Measurements from ENCODE around the gene MS4A4E. TPM values are rescaled to one million over a fixed set of nuclear protein-coding genes. Genes with fewer than 3 reads are reported as not detected.
"Not testable (repeated sequence)": the region's sequence is repeated elsewhere in the genome, so short reads cannot be mapped to it uniquely, and the experiment has no call there.

The MS4A4E gene
- total and polyA plus RNA-seq, 2 donors: 0.24 to 1.9 TPM

DNA sequence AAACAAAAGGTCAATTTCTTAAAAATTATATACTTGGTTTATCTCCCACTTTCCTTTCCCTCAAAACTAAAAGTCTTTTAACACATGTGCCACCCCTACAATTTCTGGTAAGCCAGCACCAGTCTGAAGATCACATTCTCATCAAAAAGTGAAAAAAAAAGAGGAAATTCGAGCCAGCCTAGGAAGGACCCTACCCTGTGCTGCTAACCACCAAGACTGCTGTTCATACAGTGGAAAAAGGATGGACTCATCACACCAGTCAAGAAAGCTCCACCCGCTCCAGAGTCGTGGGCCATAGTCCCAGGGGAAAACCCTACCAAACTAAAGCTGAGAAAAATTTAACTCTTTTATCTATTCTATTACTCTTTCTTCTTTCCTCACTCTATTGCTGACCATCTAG is 54.5 kb downstream of the MS4A4E start:
- H3K4me1 ChIP-seq (ENCODE audit: control insufficient read depth in 2 of 2, insufficient read depth in 2 of 2, low read length in 2 of 2); H3K27me3 ChIP-seq (ENCODE audit: control insufficient read depth in 2 of 2, insufficient read depth in 1 of 2, low read length in 1 of 2); H3K4me3 ChIP-seq (ENCODE audit: low read length in 2 of 2); DNase-seq (ENCODE audit: low read depth in 6 of 9, low spot score in 9 of 9); H3K36me3 ChIP-seq (ENCODE audit: control insufficient read depth in 2 of 2, insufficient read depth in 2 of 2, low read length in 1 of 2); H3K27ac ChIP-seq (ENCODE audit: low read depth in 1 of 2, low read length in 1 of 2); H3K9me3 ChIP-seq (ENCODE audit: control insufficient read depth in 2 of 2, insufficient read depth in 1 of 2, low read length in 1 of 2): not testable (repeated sequence)
- WGBS: 25% methylated on average over 3 of the region's 3 CpGs

DNA sequence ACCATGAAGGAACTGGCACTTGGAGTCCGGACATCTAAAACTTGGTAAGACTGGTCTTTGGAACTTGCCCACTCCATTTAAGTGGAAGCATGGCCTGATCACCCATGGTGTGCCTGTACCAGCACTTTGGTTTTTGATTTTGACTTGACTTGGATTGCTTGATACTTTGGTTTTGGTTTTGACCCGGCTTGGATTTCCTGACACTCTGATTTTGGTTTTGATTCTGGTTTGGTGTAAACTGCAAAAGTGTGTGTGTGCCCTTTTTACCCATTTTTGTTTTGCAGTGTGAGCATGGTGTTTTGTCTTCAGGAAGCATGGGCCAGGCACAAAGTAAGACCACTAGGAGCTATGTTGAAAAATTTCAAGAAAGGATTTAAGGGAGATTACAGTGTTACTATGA is 56.8 kb downstream of the MS4A4E start:
- peak overlapping the region in 1 of 2 donors; percentile 18 for H3K27ac ChIP-seq (ENCODE audit: low read depth in 1 of 2, low read length in 1 of 2)
- not testable (repeated sequence) for H3K36me3 ChIP-seq (ENCODE audit: control insufficient read depth in 2 of 2, insufficient read depth in 2 of 2, low read length in 1 of 2); H3K27me3 ChIP-seq (ENCODE audit: control insufficient read depth in 2 of 2, insufficient read depth in 1 of 2, low read length in 1 of 2); H3K9me3 ChIP-seq (ENCODE audit: control insufficient read depth in 2 of 2, insufficient read depth in 1 of 2, low read length in 1 of 2); H3K4me1 ChIP-seq (ENCODE audit: control insufficient read depth in 2 of 2, insufficient read depth in 2 of 2, low read length in 2 of 2); H3K4me3 ChIP-seq (ENCODE audit: low read length in 2 of 2); DNase-seq (ENCODE audit: low read depth in 6 of 9, low spot score in 9 of 9)
- 86% methylated on average over 2 of the region's 2 CpGs for WGBS

DNA sequence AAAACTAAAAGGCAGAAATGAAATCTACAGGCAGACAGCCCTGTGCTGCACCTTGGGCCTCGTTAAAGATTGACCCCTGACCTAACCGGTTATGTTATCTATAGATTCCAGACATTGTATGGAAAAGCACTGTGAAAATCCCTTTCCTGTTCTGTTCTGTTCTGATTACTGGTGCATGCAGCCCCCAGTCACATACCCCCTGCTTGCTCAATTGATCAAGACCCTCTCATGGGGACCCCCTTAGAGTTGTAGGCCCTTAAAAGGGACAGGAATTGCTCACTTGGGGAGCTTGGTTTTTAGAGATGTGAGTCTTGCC is 57.5 kb downstream of the MS4A4E start:
- DNase-seq (ENCODE audit: low read depth in 6 of 9, low spot score in 9 of 9); H3K27ac ChIP-seq (ENCODE audit: low read depth in 1 of 2, low read length in 1 of 2); H3K4me1 ChIP-seq (ENCODE audit: control insufficient read depth in 2 of 2, insufficient read depth in 2 of 2, low read length in 2 of 2); H3K27me3 ChIP-seq (ENCODE audit: control insufficient read depth in 2 of 2, insufficient read depth in 1 of 2, low read length in 1 of 2); H3K9me3 ChIP-seq (ENCODE audit: control insufficient read depth in 2 of 2, insufficient read depth in 1 of 2, low read length in 1 of 2); H3K4me3 ChIP-seq (ENCODE audit: low read length in 2 of 2); H3K36me3 ChIP-seq (ENCODE audit: control insufficient read depth in 2 of 2, insufficient read depth in 2 of 2, low read length in 1 of 2): not testable (repeated sequence)
- 71% methylated on average over 2 of the region's 2 CpGs for WGBS

DNA sequence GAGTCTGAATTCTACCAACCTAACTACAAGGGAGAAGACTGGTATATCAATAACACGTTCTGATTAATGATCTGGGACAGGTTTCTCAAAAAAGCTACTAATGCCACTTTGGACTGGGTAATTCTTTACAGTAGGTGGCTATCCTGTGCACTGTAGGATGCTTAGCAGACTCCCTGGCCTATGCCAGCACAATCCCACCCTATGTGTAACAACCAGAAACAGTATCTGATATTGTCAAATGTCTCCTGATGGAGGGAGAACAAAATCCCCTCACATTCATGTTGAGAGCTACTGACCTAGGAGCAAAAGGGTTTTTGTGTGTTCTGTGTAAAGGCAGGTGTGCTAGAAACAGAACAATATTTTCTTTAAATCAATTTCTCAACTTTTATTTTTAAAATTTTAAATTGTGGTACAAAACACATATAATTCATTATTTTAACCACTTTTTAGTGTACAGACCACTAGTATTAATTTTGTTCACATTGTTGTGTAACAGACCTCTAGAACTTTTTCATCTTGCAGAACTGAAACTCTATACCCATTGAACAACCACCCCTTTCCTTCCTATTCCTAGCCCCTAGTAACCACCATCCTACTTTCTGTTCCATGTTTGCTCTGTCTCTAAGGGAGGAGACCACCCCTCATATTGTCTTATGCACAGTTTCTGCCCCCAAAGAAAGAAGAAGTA is 58.0 kb downstream of the MS4A4E start:
- Histone ChIP-seq H3K36me3 (ENCODE audit: control insufficient read depth in 2 of 2, insufficient read depth in 2 of 2, low read length in 1 of 2) (no peaks in the 10 kb centered on the region), H3K27me3 (ENCODE audit: control insufficient read depth in 2 of 2, insufficient read depth in 1 of 2, low read length in 1 of 2) (no peaks in the 10 kb centered on the region), H3K4me1 (ENCODE audit: control insufficient read depth in 2 of 2, insufficient read depth in 2 of 2, low read length in 2 of 2) (no peaks in the 10 kb centered on the region), H3K4me3 (ENCODE audit: low read length in 2 of 2) (no peak overlapping the region), H3K27ac (ENCODE audit: low read depth in 1 of 2, low read length in 1 of 2) (no peak overlapping the region), H3K9me3 (ENCODE audit: control insufficient read depth in 2 of 2, insufficient read depth in 1 of 2, low read length in 1 of 2) (no peaks in the 10 kb centered on the region)
- WGBS: 85% methylated on average over 1 of the region's 1 CpG
- DNase-seq (ENCODE audit: low read depth in 6 of 9, low spot score in 9 of 9): peak in 1 of 9 donors; percentile 12

DNA sequence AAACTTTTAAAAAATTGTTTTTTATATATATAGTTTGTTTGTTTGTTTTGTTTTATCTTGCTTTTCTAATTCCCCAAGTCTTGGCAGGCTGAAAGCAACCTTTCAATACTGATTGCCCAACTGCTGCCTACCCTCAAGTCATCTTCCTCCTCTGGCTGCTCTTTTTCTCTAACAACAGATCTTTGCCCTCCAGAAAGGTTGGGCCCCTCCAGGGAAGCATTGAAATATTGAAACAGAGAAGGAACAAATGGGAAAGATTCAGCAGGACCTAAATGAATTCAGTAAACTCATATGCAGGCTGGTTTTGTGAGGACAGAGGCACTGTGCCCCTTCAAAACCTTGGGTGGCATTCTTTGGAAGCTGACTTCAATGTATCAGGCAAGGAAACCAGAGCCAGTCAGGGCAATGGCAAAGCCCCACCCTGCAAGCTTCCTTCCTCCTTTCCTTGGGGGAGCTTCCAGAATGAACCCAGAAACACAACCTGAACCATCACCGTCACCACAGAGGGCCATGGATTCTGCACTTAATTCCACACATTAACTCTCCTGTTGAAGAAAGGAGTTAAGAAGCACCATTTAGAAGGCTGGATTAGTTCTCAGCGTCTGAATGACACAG is 59.2 kb downstream of the MS4A4E start:
- Histone ChIP-seq H3K27me3 (ENCODE audit: control insufficient read depth in 2 of 2, insufficient read depth in 1 of 2, low read length in 1 of 2) (no peaks in the 10 kb centered on the region), H3K4me1 (ENCODE audit: control insufficient read depth in 2 of 2, insufficient read depth in 2 of 2, low read length in 2 of 2) (no peaks in the 10 kb centered on the region), H3K4me3 (ENCODE audit: low read length in 2 of 2) (no peak overlapping the region), H3K36me3 (ENCODE audit: control insufficient read depth in 2 of 2, insufficient read depth in 2 of 2, low read length in 1 of 2) (no peaks in the 10 kb centered on the region), H3K27ac (ENCODE audit: low read depth in 1 of 2, low read length in 1 of 2) (no peak overlapping the region), H3K9me3 (ENCODE audit: control insufficient read depth in 2 of 2, insufficient read depth in 1 of 2, low read length in 1 of 2) (no peaks in the 10 kb centered on the region)
- DNase-seq (ENCODE audit: low read depth in 6 of 9, low spot score in 9 of 9): no peak
- WGBS: 90% methylated on average over 2 of the region's 2 CpGs

DNA sequence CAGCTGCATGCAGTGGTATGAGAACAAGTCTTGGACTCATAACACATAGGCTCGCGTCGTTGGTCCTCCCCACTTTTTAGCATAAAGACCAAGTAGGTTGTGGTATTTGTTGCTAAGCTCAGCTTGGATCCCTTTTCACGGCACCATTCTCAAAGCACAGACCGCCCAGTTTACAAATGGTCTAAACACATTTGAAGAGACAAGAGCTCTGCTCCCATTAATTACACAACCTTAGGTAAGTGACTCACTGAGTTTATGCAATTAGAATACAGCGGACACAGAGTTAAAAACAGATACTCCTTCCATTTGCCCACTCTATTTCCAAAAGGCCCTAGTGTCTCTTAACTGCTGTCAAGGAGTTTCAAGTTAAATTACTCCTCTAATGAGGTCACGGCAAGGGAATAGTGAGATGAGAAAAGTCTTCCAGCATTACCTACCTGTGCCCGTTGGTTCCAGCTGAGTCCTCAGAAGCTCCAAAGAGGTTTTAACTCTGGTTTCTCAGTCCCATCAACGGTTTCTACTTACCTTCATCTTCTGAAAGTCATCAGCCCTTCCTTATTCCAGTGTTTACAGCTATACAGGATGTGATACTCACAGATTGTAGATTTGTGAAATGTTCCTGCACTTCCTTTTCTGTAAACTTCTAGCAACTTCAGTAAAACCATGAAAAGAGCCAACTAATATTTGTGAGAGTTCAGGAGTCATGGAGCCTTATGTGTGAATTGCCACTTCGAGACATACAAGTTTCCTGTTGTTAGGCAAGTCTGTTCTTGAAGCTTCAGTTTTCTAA is 60.2 kb downstream of the MS4A4E start, which contains the start of gene MS4A6A:
TSS of gene MS4A6A (minus strand) at position 543 of the 790 bp plus-strand sequence. CDS start 1,356 bp downstream, outside the sequence.
- WGBS: 82% methylated on average over 10 of the region's 10 CpGs
- Histone ChIP-seq H3K27ac (ENCODE audit: low read depth in 1 of 2, low read length in 1 of 2) (no peak within 1 kb of the TSS), H3K27me3 (ENCODE audit: control insufficient read depth in 2 of 2, insufficient read depth in 1 of 2, low read length in 1 of 2) (no peaks in the 10 kb centered on the region), H3K4me3 (ENCODE audit: low read length in 2 of 2) (no peak within 1 kb of the TSS), H3K4me1 (ENCODE audit: control insufficient read depth in 2 of 2, insufficient read depth in 2 of 2, low read length in 2 of 2) (no peaks in the 10 kb centered on the region), H3K9me3 (ENCODE audit: control insufficient read depth in 2 of 2, insufficient read depth in 1 of 2, low read length in 1 of 2) (no peaks in the 10 kb centered on the region), H3K36me3 (ENCODE audit: control insufficient read depth in 2 of 2, insufficient read depth in 2 of 2, low read length in 1 of 2) (no peaks in the 10 kb centered on the region)
- DNase-seq (ENCODE audit: low read depth in 6 of 9, low spot score in 9 of 9): no peak

DNA sequence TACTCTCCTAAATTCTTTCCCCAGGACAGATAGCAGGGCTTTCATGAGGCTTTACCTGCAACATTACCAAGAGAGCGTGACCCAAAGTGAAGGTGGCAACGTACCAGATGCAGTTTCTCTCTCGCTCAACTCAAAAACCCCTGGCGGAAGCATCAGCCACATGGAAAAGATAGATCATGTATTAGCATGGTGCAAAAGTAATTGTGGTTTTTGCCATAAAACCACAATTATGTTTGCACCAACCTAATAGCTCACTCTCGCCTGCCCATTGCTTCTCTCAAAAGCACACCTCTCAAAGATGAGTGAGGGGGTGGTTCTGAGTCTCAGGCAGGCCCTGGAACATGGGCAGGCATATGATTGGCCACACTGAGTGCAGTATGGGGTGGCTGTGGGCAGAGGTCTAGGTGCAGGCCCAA is 67.1 kb downstream of the MS4A4E start:
- 81% methylated on average over 5 of the region's 5 CpGs for WGBS
- Histone ChIP-seq H3K9me3 (ENCODE audit: control insufficient read depth in 2 of 2, insufficient read depth in 1 of 2, low read length in 1 of 2) (no peaks in the 10 kb centered on the region), H3K27ac (ENCODE audit: low read depth in 1 of 2, low read length in 1 of 2) (no peak overlapping the region), H3K4me1 (ENCODE audit: control insufficient read depth in 2 of 2, insufficient read depth in 2 of 2, low read length in 2 of 2) (no peaks in the 10 kb centered on the region), H3K27me3 (ENCODE audit: control insufficient read depth in 2 of 2, insufficient read depth in 1 of 2, low read length in 1 of 2) (no peaks in the 10 kb centered on the region), H3K4me3 (ENCODE audit: low read length in 2 of 2) (no peak overlapping the region), H3K36me3 (ENCODE audit: control insufficient read depth in 2 of 2, insufficient read depth in 2 of 2, low read length in 1 of 2) (no peaks in the 10 kb centered on the region)
- DNase-seq (ENCODE audit: low read depth in 6 of 9, low spot score in 9 of 9): no peak

DNA sequence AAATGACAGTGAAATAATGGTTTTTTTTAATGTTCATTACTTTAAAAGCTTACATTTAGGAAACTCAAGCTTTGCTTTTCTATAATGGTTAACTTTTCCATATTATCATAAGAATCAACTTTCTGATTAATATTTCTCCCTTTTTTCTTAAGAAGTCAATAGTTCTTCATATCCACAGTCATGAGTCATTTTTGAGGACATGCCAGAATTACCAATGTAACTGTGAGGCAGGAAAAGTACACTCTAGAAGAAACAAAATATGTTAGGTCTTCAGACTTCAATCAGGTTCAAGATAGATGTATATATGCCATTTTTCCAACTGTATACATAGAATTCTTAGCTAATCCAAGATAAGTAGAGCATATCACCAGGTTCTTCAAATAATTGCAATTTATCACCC is 70.9 kb downstream of the MS4A4E start:
- Histone ChIP-seq H3K36me3 (ENCODE audit: control insufficient read depth in 2 of 2, insufficient read depth in 2 of 2, low read length in 1 of 2) (no peaks in the 10 kb centered on the region), H3K9me3 (ENCODE audit: control insufficient read depth in 2 of 2, insufficient read depth in 1 of 2, low read length in 1 of 2) (peaks cover 3 to 16% of the 10 kb centered on the region in 2 donors), H3K27me3 (ENCODE audit: control insufficient read depth in 2 of 2, insufficient read depth in 1 of 2, low read length in 1 of 2) (no peaks in the 10 kb centered on the region), H3K27ac (ENCODE audit: low read depth in 1 of 2, low read length in 1 of 2) (no peak overlapping the region), H3K4me3 (ENCODE audit: low read length in 2 of 2) (no peak overlapping the region), H3K4me1 (ENCODE audit: control insufficient read depth in 2 of 2, insufficient read depth in 2 of 2, low read length in 2 of 2) (no peaks in the 10 kb centered on the region)
- DNase-seq (ENCODE audit: low read depth in 6 of 9, low spot score in 9 of 9): no peak

DNA sequence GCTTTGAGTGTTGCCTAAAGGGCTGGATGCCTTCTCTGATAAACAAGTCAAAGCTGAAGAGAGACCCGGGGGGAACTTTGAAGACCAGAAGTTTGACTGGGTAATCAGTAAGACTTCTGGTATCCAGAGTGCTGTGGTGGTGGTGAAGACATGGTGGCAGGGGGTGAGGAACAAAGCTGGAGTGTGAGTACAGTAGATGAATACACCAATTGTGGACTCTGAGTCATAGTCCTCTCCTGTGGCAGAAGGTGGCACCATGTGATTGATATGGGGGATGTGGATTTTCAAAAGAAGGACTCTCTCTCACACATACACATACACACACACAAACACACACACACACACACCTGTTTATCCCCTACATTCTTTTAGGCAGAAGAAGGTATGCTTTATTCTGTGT is 72.4 kb downstream of the MS4A4E start:
- Histone ChIP-seq H3K4me3 (ENCODE audit: low read length in 2 of 2) (no peak overlapping the region), H3K4me1 (ENCODE audit: control insufficient read depth in 2 of 2, insufficient read depth in 2 of 2, low read length in 2 of 2) (no peaks in the 10 kb centered on the region), H3K36me3 (ENCODE audit: control insufficient read depth in 2 of 2, insufficient read depth in 2 of 2, low read length in 1 of 2) (no peaks in the 10 kb centered on the region), H3K9me3 (ENCODE audit: control insufficient read depth in 2 of 2, insufficient read depth in 1 of 2, low read length in 1 of 2) (peaks cover 3 to 16% of the 10 kb centered on the region in 2 donors), H3K27ac (ENCODE audit: low read depth in 1 of 2, low read length in 1 of 2) (no peak overlapping the region), H3K27me3 (ENCODE audit: control insufficient read depth in 2 of 2, insufficient read depth in 1 of 2, low read length in 1 of 2) (no peaks in the 10 kb centered on the region)
- WGBS: 97% methylated on average over 1 of the region's 1 CpG
- DNase-seq (ENCODE audit: low read depth in 6 of 9, low spot score in 9 of 9): no peak
